HL-60 (cell line): ENCODE data around the gene ACVR1B.

Source experiments
- DNase-seq, 2 experiments: peaks; one replicate each; pipeline ENCODE4 v3.0.0-alpha.2; 2010 to 2020; ENCODE audit warnings: low read depth in 1 of 2, low spot score in 1 of 2
- H3K27ac ChIP-seq: fragments of 250-450 bp; sonication (Bioruptor Pico); replicated peaks from 2 replicates; pipeline ENCODE4 v1.5.1; 2020; ENCODE audit warnings: mild to moderate bottlenecking, moderate library complexity
- H3K27me3 ChIP-seq: fragments of 250-450 bp; sonication (Bioruptor Pico); 2 replicates; pipeline ENCODE4 v1.5.1; 2021; ENCODE audit warnings: mild to moderate bottlenecking, moderate library complexity; ENCODE audit not compliant: insufficient read depth, poor library complexity, severe bottlenecking
- H3K4me3 ChIP-seq: replicated peaks from 2 replicates; pipeline ENCODE4 v1.5.1; 2011; ENCODE audit warnings: mild to moderate bottlenecking, control low read depth, low read length; ENCODE audit not compliant: insufficient read depth
- GABPA ChIP-seq: IDR thresholded peaks from 2 replicates; pipeline ENCODE4 v1.6.1; 2012; ENCODE audit warnings: low read depth
- POLR2AphosphoS5 ChIP-seq: IDR thresholded peaks from 2 replicates; pipeline ENCODE4 v1.6.1; 2012; ENCODE audit warnings: low read depth
- SPI1 ChIP-seq: IDR thresholded peaks from 2 replicates; pipeline ENCODE4 v1.6.1; 2012; ENCODE audit warnings: low read depth, mild to moderate bottlenecking, borderline replicate concordance
- TF ChIP-seq, protein P1 (sequence below): IDR thresholded peaks from one replicate; pipeline ENCODE4 v1.5.1; 2011; ENCODE audit warnings: low read length, control low read depth, inconsistent platforms; ENCODE audit not compliant: insufficient read depth
- TF ChIP-seq, protein P2 (sequence below): IDR thresholded peaks from 2 replicates; pipeline ENCODE4 v1.6.1; 2012; ENCODE audit warnings: low read depth; ENCODE audit not compliant: insufficient replicate concordance

ACVR1B gene

DNA sequence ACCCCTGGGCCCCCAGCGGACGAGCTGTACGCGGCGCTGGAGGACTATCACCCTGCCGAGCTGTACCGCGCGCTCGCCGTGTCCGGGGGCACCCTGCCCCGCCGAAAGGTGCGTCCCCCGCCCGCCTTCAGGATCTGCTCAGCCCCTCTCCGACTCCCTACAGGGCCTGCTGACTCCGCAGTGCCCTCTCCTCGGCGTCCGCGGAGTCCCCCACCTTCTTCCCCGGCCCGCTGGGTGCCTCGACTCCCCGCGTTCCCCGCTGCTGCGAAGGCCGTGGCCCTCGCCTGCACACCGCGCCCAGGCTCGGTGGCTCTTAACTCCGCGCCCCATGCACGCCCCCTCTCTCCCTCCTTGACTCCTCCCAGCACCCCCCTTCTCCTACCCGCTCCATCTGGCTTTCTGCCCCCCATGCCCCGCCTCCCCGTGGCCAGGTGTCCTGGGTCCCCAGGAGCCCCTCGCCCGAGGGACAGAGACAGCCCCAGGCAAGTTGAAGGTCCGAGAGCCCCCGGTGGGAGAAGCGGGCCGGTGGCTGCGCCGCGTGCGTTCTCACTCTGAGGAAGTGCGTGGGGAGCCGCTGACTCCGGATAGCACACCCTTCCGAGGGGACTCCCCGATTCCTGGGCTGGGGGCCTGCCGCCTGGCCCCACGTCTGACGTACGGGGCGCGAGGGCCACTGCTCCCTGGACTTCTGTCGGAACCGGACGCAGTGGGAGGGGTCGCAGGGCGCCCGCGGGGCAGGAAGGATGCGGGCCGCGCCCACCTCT lies 55.8 kb downstream of the ACVR1B start:
- Histone ChIP-seq H3K27me3 (peaks cover 24% of the 10 kb centered on the region), H3K27ac (no peak overlapping the region), H3K4me3 (no peak overlapping the region; the same call in 1 of the 2 replicates)
- TF ChIP-seq, protein P1, sequence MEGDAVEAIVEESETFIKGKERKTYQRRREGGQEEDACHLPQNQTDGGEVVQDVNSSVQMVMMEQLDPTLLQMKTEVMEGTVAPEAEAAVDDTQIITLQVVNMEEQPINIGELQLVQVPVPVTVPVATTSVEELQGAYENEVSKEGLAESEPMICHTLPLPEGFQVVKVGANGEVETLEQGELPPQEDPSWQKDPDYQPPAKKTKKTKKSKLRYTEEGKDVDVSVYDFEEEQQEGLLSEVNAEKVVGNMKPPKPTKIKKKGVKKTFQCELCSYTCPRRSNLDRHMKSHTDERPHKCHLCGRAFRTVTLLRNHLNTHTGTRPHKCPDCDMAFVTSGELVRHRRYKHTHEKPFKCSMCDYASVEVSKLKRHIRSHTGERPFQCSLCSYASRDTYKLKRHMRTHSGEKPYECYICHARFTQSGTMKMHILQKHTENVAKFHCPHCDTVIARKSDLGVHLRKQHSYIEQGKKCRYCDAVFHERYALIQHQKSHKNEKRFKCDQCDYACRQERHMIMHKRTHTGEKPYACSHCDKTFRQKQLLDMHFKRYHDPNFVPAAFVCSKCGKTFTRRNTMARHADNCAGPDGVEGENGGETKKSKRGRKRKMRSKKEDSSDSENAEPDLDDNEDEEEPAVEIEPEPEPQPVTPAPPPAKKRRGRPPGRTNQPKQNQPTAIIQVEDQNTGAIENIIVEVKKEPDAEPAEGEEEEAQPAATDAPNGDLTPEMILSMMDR: no peak
- TF ChIP-seq POLR2AphosphoS5 (no peak), GABPA (no peak), SPI1 (no peak)
- TF ChIP-seq, protein P2, sequence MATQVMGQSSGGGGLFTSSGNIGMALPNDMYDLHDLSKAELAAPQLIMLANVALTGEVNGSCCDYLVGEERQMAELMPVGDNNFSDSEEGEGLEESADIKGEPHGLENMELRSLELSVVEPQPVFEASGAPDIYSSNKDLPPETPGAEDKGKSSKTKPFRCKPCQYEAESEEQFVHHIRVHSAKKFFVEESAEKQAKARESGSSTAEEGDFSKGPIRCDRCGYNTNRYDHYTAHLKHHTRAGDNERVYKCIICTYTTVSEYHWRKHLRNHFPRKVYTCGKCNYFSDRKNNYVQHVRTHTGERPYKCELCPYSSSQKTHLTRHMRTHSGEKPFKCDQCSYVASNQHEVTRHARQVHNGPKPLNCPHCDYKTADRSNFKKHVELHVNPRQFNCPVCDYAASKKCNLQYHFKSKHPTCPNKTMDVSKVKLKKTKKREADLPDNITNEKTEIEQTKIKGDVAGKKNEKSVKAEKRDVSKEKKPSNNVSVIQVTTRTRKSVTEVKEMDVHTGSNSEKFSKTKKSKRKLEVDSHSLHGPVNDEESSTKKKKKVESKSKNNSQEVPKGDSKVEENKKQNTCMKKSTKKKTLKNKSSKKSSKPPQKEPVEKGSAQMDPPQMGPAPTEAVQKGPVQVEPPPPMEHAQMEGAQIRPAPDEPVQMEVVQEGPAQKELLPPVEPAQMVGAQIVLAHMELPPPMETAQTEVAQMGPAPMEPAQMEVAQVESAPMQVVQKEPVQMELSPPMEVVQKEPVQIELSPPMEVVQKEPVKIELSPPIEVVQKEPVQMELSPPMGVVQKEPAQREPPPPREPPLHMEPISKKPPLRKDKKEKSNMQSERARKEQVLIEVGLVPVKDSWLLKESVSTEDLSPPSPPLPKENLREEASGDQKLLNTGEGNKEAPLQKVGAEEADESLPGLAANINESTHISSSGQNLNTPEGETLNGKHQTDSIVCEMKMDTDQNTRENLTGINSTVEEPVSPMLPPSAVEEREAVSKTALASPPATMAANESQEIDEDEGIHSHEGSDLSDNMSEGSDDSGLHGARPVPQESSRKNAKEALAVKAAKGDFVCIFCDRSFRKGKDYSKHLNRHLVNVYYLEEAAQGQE: no peak
- DNase-seq: no peak

DNA sequence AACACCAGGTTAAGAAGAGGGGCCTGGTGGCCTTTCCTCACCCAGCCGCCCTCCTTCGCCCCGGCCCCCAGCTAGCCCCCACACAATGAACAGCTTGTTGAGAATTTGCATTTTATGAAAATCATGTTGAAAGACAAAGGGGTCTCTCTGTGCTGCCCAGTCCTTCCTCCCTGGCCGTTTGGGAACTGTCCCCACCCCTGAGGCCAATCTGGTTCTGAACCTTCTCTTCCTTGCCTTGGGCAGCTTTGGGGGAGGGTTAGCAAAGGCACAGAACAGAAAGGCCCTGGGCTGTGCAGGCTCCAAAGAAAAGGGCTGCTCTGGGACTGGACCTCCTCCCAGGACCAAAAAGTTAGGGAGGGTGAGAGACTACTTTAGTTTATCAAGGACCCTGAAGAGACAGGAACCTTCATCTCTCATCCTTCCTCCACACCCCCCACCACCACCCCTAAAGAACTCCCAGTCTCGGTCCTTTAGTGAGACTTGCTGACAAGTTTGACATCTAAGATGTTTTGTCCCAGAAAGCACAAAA lies 56.5 kb downstream of the ACVR1B start:
- DNase-seq: no peak
- no peak for TF ChIP-seq POLR2AphosphoS5
- TF ChIP-seq, protein P2: no peak
- TF ChIP-seq, protein P1: no peak
- TF ChIP-seq SPI1: no peak
- TF ChIP-seq GABPA: no peak
- H3K27me3 ChIP-seq: peaks cover 24% of the 10 kb centered on the region
- H3K27ac ChIP-seq: no peak overlapping the region
- no peak overlapping the region for H3K4me3 ChIP-seq

DNA sequence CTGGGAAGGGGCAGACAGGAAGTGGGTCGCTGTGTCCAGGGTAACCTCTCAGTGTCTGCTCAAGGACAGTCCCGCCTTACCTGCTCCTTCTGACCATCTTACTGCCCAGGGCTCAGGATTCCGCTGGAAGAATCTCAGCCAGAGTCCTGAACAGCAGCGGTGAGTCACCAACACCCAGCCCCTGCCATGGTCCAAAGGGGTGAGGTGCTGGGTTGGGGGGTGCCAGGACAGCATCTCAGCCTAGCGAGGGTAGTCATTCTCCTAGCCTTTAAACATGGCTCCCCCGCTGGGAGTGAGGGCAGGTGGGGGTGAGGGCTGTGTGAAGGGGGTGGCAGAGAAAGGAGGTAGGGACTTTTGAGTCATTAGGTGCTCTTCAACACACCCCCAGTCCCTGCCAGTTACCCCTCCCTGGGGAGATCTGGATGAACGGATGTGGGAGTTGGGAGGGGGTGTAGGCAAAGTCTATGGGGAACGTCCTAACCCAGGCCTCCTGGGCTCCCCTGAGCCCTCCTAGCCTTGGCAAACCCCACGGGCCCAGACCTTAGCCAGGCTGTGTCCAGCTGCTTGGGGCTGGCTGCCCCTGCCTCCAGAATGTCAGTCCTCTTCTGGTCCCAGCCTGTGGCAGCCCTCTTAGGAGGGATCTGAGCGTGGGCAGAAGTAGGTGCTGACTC lies 57.7 kb downstream of the ACVR1B start:
- H3K4me3 ChIP-seq: no peak overlapping the region
- TF ChIP-seq POLR2AphosphoS5: no peak
- no peak overlapping the region for H3K27ac ChIP-seq
- H3K27me3 ChIP-seq: peaks cover 24% of the 10 kb centered on the region
- DNase-seq: no peak

DNA sequence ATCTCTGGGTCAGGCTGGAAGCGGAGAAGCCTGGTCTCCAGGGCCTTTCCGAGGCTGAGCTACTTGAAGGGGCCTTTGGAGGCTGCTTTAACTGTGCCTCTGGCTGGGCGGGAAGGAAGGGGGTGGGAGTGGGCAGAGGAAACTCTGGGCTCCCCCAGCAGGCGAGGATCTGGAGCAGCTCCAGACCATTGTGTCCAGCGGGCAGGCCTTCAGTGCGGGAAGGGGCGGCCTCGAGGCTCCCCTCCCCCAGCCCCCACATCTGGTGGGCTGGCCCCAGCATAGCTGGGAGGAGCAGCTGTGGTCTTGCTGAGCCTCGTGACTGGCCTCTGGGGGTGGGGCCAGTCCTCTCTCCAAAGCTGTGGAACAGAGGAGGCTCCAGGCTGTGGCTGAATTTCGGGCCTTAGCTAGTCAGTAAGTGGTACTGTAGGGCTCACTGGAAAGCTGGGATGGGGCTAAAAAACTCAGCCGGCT lies 58.7 kb downstream of the ACVR1B start:
- H3K27me3 ChIP-seq: peaks cover 24% of the 10 kb centered on the region
- no peak overlapping the region for H3K4me3 ChIP-seq
- TF ChIP-seq, protein P1: no peak
- TF ChIP-seq GABPA (no peak), SPI1 (no peak), POLR2AphosphoS5 (no peak)
- TF ChIP-seq, protein P2: no peak
- DNase-seq: no peak
- no peak overlapping the region for H3K27ac ChIP-seq
